NCI-H2029 treated with DMSO at 0.1 percent for 48 hours (cell line): ENCODE measurements around the gene ANKDD1B.
"Not testable (repeated sequence)": the region's sequence is repeated elsewhere in the genome, so short reads cannot be mapped to it uniquely, and the experiment has no call there.

Source experiments
- DNase-seq: peaks from one replicate; lab custom pipeline; 2025; lab: John Stamatoyannopoulos, UW

The ANKDD1B gene

GRCh38 chr5:75611311-75612225, at the start of gene ANKDD1B:
ANKDD1B (plus strand) TSS chr5:75611453; CDS start chr5:75611635, 182 bp downstream.
- no peak for DNase-seq

GRCh38 chr5:75565991-75566709, 45.1 kb upstream of the ANKDD1B start:
- not testable (repeated sequence) for DNase-seq

DNA sequence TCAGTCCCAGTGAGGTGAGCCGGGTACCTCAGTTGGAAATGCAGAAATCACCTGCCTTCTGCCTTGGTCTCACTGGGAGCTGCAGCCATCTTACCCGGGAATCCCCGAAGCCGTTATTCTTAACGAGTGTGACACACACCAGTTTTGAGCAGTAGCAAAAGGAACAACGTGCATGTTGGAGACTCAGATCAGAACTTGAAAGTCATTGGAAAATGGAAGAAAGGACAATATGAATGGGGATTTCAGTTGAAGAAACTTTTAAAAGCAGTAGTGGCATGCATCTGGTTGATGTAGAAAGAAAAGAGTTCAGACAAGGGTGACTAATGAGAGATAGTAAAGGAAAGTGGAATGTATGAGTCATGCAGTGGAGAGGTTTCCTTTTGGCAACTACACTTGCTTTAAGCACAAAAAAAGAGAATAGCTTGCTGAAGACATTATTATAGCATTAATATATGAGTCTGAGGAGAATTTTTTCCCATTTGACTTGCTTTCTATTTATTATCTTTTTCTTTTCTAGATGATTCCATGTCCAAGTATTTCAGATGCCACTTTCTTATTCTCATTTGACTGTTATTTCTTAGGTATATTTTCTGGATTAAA, 44.4 kb upstream of the ANKDD1B start:
- peak; percentile 2 for DNase-seq

GRCh38 chr5:75567710-75568109, 43.5 kb upstream of the ANKDD1B start:
- no peak for DNase-seq

- DNase-seq, result no peak
Observed at GRCh38 chr5:75568202-75568601, 43.1 kb upstream of the ANKDD1B start.

GRCh38 chr5:75571547-75571946, 39.7 kb upstream of the ANKDD1B start:
- DNase-seq, result no peak

GRCh38 chr5:75574791-75575190, 36.5 kb upstream of the ANKDD1B start:
- no peak for DNase-seq

DNA sequence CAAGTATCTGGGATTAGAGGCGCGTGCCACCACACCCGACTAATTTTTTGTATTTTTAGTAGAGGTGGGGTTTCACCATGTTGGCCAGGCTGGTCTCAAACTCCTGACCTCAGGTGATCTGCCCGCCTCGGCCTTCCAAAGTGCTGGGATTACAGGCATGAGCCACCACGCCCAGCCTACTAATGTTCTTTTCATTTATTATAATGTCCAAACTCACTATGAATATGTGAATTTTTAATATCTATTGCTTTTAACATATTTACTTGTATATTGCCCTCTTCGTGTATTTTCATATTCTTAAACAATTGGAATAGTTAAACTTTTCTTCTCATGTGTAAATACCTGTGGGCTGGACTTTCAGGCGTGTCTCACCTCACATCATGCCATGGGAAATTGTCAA, 33.0 kb upstream of the ANKDD1B start:
- DNase-seq, result not testable (repeated sequence)

DNA sequence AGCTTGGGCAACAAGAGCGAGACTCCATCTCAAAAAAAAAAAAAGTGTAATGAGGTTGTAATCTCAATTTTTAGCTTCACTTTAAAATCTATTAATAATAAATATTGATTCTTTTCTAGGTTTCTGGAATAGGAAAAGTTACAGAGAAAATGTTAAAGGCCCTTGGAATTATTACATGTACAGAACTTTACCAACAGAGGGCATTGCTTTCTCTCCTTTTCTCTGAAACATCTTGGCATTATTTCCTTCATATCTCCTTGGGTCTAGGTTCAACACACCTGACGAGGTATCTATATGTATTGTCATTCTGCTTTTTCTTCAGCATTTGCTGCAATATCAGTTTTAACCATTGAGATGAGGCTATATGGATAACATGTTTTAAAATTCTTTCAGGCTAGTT, 26.6 kb upstream of the ANKDD1B start:
- no peak for DNase-seq

GRCh38 chr5:75588666-75589065, 22.6 kb upstream of the ANKDD1B start:
- DNase-seq, result no peak

DNA sequence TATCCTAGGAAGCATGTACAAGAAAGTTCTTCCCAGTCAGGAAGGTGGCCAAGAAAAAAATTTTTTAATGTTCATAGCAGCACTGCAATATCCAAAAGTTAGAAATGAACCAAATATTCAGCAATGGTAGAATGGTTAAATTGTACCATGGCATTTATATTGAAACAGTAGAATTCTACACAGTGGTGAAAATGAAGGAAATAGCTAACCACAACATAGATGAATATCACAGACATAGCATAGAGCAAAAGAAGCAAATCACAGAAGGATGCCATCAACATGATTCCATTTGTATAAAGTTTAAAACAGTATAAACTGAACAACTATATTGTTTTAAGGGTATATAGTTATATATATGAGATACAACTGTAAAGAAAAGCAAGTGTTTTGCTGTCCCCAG, 10.7 kb upstream of the ANKDD1B start:
- no peak for DNase-seq

DNA sequence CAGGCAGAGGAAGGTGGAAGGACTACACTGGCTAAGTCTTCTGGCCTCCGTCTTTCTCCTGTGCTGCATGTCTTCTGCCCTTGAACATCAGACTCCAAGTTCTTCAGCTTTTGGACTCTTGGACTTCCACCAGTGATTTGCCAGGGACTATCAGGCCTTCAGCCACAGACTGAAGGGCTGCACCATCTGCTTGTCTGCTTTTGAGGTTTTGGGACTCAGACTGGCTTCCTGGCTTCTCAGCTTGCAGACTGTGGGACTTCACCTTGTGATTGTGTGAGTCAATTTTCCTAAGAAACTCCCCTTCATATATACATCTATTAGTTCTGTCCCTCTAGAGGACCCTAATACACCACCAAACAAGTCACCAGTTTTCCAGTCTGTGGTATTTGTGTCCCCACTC, 9.7 kb upstream of the ANKDD1B start:
- no peak for DNase-seq

GRCh38 chr5:75601996-75602395, 9.3 kb upstream of the ANKDD1B start:
- no peak for DNase-seq

DNA sequence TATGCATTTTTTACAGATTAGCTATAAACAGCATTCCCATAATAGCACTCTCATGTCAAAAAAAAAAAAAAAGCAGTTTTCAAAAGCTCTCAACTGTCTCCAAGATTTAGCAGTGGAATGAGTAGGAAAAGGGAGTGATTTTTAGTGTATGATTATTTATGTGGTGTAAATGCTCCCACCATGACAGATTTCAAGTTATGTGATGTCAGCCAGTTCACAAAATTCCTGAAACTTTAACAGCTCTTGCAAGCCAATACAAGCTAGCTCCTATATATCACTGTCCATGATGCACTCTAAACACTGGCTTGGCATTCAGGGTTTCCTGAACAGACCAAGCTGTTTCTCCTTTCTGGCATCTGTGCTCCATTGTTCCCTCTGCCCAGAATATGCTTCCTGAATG, 7.9 kb upstream of the ANKDD1B start:
- no peak for DNase-seq

GRCh38 chr5:75603821-75604220, 7.4 kb upstream of the ANKDD1B start:
- no peak for DNase-seq

GRCh38 chr5:75607341-75607740, 3.9 kb upstream of the ANKDD1B start:
- not testable (repeated sequence) for DNase-seq

- DNase-seq, result no peak
Observed at GRCh38 chr5:75608870-75609269, 2.4 kb upstream of the ANKDD1B start.

- DNase-seq, result no peak
Observed at GRCh38 chr5:75610201-75610600, 1.1 kb upstream of the ANKDD1B start.

DNA sequence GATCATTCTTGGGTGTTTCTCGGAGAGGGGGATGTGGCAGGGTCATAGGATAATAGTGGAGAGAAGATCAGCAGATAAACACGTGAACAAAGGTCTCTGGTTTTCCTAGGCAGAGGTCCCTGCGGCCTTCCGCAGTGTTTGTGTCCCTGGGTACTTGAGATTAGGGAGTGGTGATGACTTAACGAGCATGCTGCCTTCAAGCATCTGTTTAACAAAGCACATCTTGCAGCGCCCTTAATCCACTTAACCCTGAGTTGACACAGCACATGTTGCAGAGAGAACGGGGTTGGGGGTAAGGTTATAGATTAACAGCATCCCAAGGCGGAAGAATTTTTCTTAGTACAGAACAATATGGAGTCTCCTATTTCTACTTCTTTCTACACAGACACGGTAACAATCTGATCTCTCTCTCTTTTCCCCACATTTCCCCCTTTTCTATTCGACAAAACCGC, 368 bp upstream of the ANKDD1B start:
- peak; percentile 5 for DNase-seq

DNA sequence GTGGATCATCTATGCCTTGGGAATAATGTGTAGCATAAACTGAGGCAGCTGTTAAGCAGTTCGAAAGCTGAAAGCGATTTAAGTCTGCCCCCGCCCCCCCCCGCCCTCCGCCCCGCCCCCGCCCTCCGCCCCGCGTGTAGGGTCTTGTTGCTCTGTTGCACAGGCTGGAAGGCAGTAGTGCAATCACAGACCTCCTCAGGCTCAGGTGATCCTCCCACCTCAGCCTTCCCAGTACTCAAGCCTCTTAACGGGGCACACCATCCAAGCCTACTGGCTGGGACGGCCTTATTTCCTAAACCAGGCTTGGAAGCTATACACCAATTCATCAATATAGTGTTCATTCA, 945 bp downstream of the ANKDD1B start:
- no peak for DNase-seq

- DNase-seq, result no peak
Observed at GRCh38 chr5:75612901-75613300, 1.6 kb downstream of the ANKDD1B start.

DNA sequence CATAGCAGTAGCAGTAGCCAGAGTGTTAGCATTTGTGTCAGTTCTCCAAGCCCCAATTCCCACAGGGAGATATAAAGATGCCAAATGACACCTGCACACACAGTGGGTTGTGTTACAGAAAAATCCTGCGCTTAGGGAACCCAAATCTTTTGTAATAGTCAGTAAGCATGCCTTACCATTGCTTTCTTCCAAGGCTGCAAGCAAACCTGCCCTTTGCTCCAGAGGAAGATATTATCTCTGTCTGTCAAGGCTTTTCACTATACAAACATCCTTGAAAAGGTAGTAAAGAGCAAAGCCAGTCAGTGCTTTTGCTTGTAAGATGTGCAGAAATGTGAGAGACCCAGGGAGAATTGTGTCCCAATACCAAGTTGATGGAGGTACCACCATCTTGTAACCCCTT, 2.9 kb downstream of the ANKDD1B start:
- DNase-seq, result no peak

GRCh38 chr5:75616371-75616881, 5.2 kb downstream of the ANKDD1B start:
- DNase-seq, result no peak
